Heart right ventricle (tissue), 12 donors: ENCODE results near the gene CDX2. TPM values are rescaled to one million over a fixed set of nuclear protein-coding genes. Genes with fewer than 3 reads are reported as not detected.

Source experiments
- polyA plus RNA-seq, 2 donors: library from polyadenylated mRNA; stranded (reverse); fragments of 200-250 nt; gene quantifications; one replicate each; pipeline ENCODE4 v1.2.3, GENCODE V29; 2013
- total RNA-seq, 10 donors: library from RNA; stranded (reverse); fragmentation: NEBNext Ultra II Directional in 3 of 10; extraction: Animal tissue kit (Norgen Biotek cat#: 25700) in 3 of 10; gene quantifications; one replicate each; pipeline versions ENCODE4 v1.2.1 to v1.2.4, GENCODE V29; 2021 to 2023
- donor health status: ischemic (EF 13 %, LVEDD 7.1; RV severe dilation, severe dysfunction).
- donor health status: healthy with polysubstance abuse.
- donor health status: DM: no; HTN: yes; CAD: no.
- donor health status: DM: no; HTN: no; CAD: no.
- donor health status: ischemic (EF 25% LVEDD 6.9; RV normal size, moderate dysfunction).
- donor health status: ischemic (EF 25% LVEDD 5.7; RV mildly dilated, moderate dysfunction).
- donor health status: healthy.
- donor health status: nonischemic (EF 11% LVEDD 7.7; RV severe dilation, severe dysfunction).
- donor health status: DM: yes; HTN: yes; CAD: no.
- donor health status: PGD.
- donor health status: ischemic (EF 29% LVEDD 5.4; RV normal size, mild dysfunction).
- donor health status: nonischemic (EF 23%, LVEDD 6.1; RV moderate dilation, normal function).

Gene CDX2
- total and polyA plus RNA-seq, 12 donors, result not detected

Other genes starting within 250 kb of the CDX2 start
- not detected for gene GSX1, start 176.8 kb downstream of the CDX2 start, total RNA-seq
- gene GSX1, start 176.8 kb downstream of the CDX2 start, polyA plus RNA-seq, result not detected
- not detected for gene PDX1, start 49.3 kb downstream of the CDX2 start, total RNA-seq
- not detected for gene PDX1, start 49.3 kb downstream of the CDX2 start, polyA plus RNA-seq
- gene URAD, start 19.4 kb upstream of the CDX2 start, total RNA-seq, result not detected
- under 1 TPM in 1 of 2 donors, not detected in 1; 0.07 TPM for gene URAD, start 19.4 kb upstream of the CDX2 start, polyA plus RNA-seq
- gene FLT3, start 131.3 kb upstream of the CDX2 start, total RNA-seq, result under 1 TPM in 5 of 10 donors, not detected in 5; 0.07 to 0.95 (median 0.26) TPM
- under 1 TPM; 0.12 to 0.15 TPM for gene FLT3, start 131.3 kb upstream of the CDX2 start, polyA plus RNA-seq
- 10 to 100 TPM in 8 of 10 donors, 1 to 10 TPM in 2; 7.4 to 14.0 (median 10.8) TPM for gene PAN3, start 169.2 kb upstream of the CDX2 start, total RNA-seq
- gene PAN3, start 169.2 kb upstream of the CDX2 start, polyA plus RNA-seq, result 10 to 100 TPM in 1 of 2 donors, 1 to 10 TPM in 1; 2.8 to 16.2 TPM